H1 (cell line): ENCODE data around the gene CYP2S1. TPM values are rescaled to one million over a fixed set of nuclear protein-coding genes. Genes with fewer than 3 reads are reported as not detected.

Source experiments
- CBX5 ChIP-seq: fragments of 300-800, 300-1000 bp; sonication (generic); IDR thresholded peaks from 2 replicates; pipeline ENCODE4 v1.7.1; 2016; ENCODE audit warnings: antibody characterized with exemption, low read length, low read depth
- EZH2 ChIP-seq: fragments of 200-600 bp; sonication (generic); IDR thresholded peaks from 2 replicates; pipeline ENCODE4 v1.7.1; 2012; ENCODE audit warnings: low read depth, mild to moderate bottlenecking, moderate library complexity, low read length, inconsistent platforms; ENCODE audit not compliant: severe bottlenecking
- GABPA ChIP-seq: IDR thresholded peaks from 2 replicates; pipeline ENCODE4 v1.6.1; 2011; ENCODE audit warnings: mild to moderate bottlenecking, low read length, moderate library complexity, borderline replicate concordance; ENCODE audit not compliant: insufficient read depth
- SP4 ChIP-seq: IDR thresholded peaks from 2 replicates; pipeline ENCODE4 v1.6.1; 2012; ENCODE audit warnings: low read length, inconsistent platforms
- SRF ChIP-seq: IDR thresholded peaks from 2 replicates; pipeline ENCODE4 v1.6.1; 2011; ENCODE audit warnings: mild to moderate bottlenecking, low read depth, low read length, moderate library complexity
- TCF12 ChIP-seq: IDR thresholded peaks from 2 replicates; pipeline ENCODE4 v1.6.1; 2011; ENCODE audit warnings: low read depth, mild to moderate bottlenecking, low read length
- polyA plus RNA-seq, 7 experiments: library from polyadenylated mRNA; depleted of rRNA in 3 of 7; stranded (reverse) in 5 of 7; unstranded in 2 of 7; fragments of >200 nt in 5 of 7; fragments of 200-250 nt in 2 of 7; gene quantifications; 1 replicate in 5 of 7; 2 replicates in 1 of 7; 4 replicates in 1 of 7; pipeline versions ENCODE4 v1.2.1 to v1.2.3, GENCODE V29; 2011 to 2013; ENCODE audit warnings: missing spikeins in 2 of 7, mixed read lengths in 2 of 7
- total RNA-seq: library from RNA; stranded (reverse); fragmentation: NEBNext Ultra II Directional; extraction: Animal tissue kit (Norgen Biotek cat#: 25700); gene quantifications from 2 replicates; pipeline ENCODE4 v1.2.1, GENCODE V29; 2021
- TF ChIP-seq, protein P1 (sequence below): IDR thresholded peaks from 2 replicates; pipeline ENCODE4 v1.6.1; 2012; ENCODE audit warnings: low read length, inconsistent platforms

CYP2S1 gene
- total and polyA plus RNA-seq, 2 of the 8 experiments (the other 6 are each of a cell fraction or from before 2014, with no cell fraction given) = 97.9 to 245 TPM

DNA sequence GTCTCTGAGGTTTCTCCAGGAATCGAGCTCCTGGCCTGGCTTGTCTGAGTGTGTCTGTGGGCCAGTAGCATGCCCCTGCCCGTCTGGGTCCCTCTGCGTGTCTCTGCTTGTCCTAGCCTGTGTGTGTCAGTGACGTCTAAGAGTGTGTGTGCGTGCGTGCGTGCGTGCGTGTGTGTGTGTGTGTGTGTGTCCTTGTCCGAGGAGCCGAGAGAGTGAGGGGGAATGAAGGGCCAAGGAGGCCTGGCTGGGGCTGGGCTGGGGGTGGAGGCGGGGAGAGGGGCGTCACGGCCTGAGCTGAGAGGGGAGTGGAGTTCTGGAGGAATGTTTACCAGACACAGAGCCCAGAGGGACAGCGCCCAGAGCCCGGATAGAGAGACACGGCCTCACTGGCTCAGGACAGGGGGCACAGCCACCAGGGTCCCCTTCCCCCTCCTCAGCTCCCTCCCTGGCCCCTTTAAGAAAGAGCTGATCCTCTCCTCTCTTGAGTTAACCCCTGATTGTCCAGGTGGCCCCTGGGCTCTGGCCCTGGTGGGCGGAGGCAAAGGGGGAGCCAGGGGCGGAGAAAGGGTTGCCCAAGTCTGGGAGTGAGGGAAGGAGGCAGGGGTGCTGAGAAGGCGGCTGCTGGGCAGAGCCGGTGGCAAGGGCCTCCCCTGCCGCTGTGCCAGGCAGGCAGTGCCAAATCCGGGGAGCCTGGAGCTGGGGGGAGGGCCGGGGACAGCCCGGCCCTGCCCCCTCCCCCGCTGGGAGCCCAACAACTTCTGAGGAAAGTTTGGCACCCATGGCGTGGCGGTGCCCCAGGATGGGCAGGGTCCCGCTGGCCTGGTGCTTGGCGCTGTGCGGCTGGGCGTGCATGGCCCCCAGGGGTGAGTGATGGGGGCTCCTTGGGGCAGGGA is 25.8 kb downstream of the CYP2S1 start, which contains the start of gene AXL (continued):
- peak; percentile 71; the same call in 1 of the 2 replicates for TF ChIP-seq TCF12
- peak; percentile 36; the same call in 1 of the 2 replicates for TF ChIP-seq GABPA
- no peak for TF ChIP-seq EZH2
- TF ChIP-seq, protein P1, sequence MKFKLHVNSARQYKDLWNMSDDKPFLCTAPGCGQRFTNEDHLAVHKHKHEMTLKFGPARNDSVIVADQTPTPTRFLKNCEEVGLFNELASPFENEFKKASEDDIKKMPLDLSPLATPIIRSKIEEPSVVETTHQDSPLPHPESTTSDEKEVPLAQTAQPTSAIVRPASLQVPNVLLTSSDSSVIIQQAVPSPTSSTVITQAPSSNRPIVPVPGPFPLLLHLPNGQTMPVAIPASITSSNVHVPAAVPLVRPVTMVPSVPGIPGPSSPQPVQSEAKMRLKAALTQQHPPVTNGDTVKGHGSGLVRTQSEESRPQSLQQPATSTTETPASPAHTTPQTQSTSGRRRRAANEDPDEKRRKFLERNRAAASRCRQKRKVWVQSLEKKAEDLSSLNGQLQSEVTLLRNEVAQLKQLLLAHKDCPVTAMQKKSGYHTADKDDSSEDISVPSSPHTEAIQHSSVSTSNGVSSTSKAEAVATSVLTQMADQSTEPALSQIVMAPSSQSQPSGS = peak; percentile 52
- no peak for TF ChIP-seq CBX5
- 0 out of 2 replicates have a peak, but pooled peaks have one; percentile 21 for TF ChIP-seq SRF
- peak; percentile 82; the same call in 1 of the 2 replicates for TF ChIP-seq SP4
- TF ChIP-seq, all 59 proteins: peak for 29
